HG03432 (cell line): ENCODE measurements around the gene CFAP47.
"Not testable (repeated sequence)": the region's sequence is repeated elsewhere in the genome, so short reads cannot be mapped to it uniquely, and the experiment has no call there.

Experiments used
- ATAC-seq: cut with Tn5 transposase; IDR thresholded peaks from one replicate; pipeline ENCODE4 v1.9.1; 2021; ENCODE audit warnings: mild to moderate bottlenecking, moderate library complexity; ENCODE audit not compliant: unreplicated experiment

CFAP47 gene

DNA sequence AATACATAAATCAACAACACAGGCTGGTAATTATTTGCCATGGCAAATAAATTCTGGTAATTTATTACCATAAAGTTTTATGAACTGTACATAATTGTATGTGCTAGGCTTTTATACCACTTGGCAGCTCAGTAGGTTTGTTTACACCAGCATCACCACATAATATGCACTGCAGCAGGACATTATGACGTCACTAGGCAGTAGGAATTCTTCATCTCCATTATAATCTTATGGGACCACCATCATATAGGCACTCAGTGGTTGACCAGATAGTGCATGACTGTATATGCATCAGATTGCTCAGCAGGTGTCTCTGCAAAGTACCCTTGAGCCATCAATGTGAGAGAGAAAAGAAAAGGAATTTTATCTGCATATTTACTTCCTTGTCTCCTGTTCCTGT is 295.4 kb downstream of the CFAP47 start:
- ATAC-seq = no peak

- no peak for ATAC-seq
These were observed 299.3 kb downstream of the CFAP47 start for GRCh38 chrX:36218801-36219200.

DNA sequence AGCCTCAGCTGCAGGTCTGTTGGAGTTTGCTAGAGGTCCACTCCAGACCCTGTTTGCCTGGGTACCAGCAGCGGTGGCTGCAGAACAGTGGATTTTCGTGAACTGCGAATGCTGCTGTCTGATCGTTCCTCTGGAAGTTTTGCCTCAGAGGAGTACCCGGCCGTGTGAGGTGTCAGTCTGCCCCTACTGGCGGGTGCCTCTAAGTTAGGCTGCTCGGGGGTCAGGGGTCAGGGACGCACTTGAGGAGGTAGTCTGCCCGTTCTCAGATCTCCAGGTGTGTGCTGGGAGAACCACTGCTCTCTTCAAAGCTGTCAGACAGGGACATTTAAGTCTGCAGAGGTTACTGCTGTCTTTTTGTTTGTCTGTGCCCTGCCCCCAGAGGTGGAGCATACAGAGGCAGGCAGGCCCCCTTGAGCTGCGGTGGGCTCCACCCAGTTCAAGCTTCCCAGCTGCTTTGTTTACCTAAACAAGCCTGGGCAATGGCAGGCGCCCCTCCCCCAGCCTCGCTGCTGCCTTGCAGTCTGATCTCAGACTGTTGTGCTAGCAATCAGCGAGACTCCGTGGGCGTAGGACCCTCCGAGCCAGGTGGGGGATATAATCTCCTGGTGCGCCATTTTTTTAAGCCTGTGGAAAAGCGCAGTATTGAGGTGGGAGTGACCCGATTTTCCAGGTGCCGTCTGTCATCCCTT is 315.4 kb downstream of the CFAP47 start:
- not testable (repeated sequence) for ATAC-seq

DNA sequence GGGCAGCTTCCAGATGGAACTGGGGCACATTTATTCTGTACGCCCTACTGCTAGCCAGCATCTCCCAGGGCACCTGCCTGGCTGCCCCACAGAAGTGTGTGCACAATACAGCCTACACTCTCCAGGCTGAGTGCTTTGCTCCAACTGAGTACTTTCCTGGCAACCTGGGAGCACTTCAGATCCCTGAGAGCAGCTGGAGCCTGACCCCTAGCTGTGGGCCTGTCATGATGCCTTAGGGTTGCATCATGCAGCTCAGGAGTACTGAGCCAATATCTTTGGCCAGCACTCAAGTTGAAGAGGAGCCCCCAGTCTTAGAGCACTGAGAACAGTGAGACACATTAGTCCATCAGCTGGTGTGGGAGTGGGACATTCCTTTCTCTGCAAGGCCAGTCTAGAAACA is 321.9 kb downstream of the CFAP47 start:
- no peak for ATAC-seq

GRCh38 chrX:36266155-36266554 is 346.6 kb downstream of the CFAP47 start:
- no peak for ATAC-seq

DNA sequence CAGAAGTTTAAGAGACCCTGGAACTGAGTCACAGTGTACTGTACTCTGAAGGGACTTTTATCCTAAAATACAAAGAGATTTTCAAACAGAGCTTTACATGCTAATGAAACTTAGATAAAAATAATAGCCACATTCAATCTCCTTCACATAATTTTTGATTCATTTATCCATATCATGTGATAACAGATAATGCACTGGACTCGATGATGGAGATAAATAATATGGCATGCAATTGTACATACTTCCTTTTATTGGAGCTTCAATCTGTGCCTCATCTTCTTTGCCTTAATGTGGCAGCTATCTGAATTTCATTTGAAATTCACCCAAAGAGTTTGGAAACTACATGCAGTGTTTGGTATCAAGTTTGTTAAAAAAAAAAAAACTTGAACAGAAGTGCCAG is 390.6 kb downstream of the CFAP47 start:
- ATAC-seq = no peak

- no peak for ATAC-seq
These were observed 394.8 kb downstream of the CFAP47 start for GRCh38 chrX:36314303-36314702.

DNA sequence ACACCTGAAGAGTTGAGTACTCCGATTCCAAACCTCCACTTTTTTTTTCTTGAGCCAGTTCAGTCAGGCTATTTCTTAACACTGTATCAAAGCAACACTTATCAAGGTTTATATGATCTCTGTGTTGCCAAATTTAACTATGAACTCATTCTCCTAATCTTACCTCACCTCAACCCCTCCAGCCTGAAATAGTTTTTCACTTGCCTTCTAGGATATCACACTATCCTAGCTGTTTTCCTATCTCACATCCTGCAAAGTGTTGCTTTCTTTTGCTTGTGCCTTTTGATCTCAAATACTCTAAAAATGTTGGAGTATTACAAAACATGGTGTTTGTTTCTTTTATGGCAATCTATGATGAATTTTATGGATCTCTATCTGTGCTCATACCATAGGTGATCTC is 415.0 kb downstream of the CFAP47 start:
- no peak for ATAC-seq

DNA sequence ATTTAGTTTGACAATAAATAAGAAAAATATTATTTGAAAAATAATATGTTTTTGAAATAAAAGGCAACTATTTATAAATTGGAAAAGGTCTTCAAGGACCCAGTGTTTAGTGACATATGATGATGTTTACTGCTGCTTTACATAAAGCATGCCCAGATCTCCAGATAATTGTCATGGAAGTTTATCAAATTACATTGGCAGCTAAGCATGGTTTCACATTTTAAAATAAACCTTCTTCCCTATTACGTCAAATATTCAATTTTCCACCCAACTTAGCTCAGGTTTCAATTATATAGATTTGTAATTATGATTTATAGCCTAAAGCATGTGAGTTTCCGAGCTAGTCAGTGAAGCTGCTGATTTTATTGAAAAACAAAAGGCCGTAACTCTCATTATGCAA is 417.2 kb downstream of the CFAP47 start:
- ATAC-seq = no peak

DNA sequence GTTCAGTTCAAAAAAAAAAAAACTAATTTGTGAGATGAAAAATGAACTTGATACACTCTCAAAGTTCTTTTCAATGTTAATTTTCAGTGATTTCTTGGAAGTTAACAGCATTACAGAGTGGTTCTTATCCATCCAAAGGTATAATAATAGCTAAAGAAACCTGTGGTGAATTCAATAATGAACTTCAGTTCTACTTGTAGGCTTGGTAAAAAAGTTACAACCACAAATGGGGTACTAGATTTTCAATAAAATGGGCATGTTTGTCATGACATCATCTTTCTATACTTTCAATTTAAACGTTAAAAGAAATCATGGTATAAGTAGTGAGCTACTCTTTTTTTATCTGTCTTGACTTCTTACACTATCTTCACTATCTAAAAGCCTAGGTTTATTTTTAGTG is 424.8 kb downstream of the CFAP47 start:
- ATAC-seq = no peak

GRCh38 chrX:36348509-36348908 is 429.0 kb downstream of the CFAP47 start:
- no peak for ATAC-seq

GRCh38 chrX:36357855-36358254 is 438.3 kb downstream of the CFAP47 start:
- no peak for ATAC-seq

GRCh38 chrX:36364262-36364661 is 444.7 kb downstream of the CFAP47 start:
- ATAC-seq = no peak

DNA sequence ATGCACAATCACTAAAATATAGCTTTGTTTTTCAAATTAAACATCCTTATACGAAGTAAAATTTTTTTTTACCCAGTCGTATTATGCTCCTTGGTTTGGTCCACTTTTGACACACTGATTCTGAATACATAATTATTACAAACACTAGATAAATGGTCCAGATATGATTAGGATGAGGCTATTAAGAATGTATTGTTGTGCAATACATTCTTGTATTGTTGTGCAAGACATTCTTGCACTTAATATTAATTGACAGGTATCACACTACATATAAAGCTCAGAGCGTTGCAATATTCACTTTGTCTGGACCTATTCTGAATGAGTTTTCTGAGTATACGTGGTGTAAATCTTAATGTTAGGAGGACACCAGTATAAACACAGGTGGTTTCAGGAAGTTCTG is 464.0 kb downstream of the CFAP47 start:
- ATAC-seq = no peak

DNA sequence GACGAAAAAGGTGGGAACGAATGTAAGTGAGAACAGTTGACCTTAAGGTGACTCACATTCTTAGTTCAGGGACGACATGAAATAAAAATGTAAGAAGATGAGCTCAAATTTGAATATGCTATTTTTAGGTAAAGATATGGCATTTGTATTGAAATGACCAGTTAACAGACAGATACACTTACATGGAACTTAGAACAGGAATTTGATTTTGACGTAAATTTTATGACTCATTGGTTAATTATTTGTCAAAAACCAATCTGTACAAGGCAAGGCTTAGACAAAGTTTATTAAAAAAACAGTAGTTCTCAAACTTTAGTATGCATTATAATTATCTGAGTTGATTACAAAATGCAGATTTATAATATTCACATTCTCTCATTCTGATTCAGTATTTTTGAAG is 469.4 kb downstream of the CFAP47 start:
- no peak for ATAC-seq

DNA sequence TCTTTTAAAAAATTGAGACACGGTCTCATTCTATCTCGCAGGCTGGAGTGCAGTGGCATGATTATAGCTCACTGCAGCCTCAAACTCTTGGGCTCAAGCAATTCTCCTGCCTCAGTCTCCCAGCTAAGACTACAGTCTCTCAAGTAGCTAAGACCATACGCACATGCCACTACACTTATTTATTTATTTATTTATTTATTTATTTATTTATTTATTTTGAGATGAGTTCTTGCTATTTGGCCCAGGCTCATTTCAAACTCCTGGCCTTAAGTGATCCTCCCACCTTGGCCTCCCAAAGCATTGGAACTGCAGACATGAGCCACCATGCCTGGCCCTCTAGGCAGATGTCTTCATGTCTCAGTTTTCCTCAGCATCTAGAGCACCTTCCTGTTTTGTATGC is 482.2 kb downstream of the CFAP47 start:
- ATAC-seq = no peak

- no peak for ATAC-seq
These were observed 488.3 kb downstream of the CFAP47 start for GRCh38 chrX:36407836-36408235.

DNA sequence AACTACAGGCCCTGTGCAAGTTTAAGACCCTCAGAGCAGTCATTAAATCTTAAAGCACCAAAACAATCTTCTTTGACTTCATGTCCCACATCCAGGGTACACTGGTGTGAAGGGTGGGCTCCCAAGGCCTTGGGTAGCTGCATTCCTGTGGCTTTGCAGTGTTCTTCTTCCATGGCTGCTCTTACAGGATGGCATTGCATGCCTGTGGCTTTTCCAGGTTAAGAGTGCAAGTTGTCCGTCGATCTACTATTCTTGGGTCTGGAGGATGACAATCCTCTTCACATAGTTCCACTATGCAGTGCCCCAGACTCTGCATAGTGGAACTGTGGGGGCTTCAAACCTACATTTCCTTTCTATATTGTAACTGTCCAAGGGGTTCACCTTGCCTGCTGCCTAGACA is 494.5 kb downstream of the CFAP47 start:
- no peak for ATAC-seq

- ATAC-seq = no peak
These were observed 502.8 kb downstream of the CFAP47 start for GRCh38 chrX:36422368-36422767.

- ATAC-seq = no peak
These were observed 512.3 kb downstream of the CFAP47 start for GRCh38 chrX:36431819-36432218.

GRCh38 chrX:36434522-36434921 is 515.0 kb downstream of the CFAP47 start:
- no peak for ATAC-seq
